HEK293T (cell line): ENCODE results near the gene SCNN1B.

Experiments
- CTCF ChIA-PET: fragments of 350-600 bp; formaldehyde crosslinking; extraction: SDS; loops from one replicate; lab custom pipeline; 2021; ENCODE audit warnings: antibody characterized with exemption, inconsistent platforms; lab: Yijun Ruan, JAX
- POLR2A ChIA-PET: fragments of 350-600 bp; formaldehyde crosslinking; extraction: SDS; loops from one replicate; lab custom pipeline; 2020; ENCODE audit warnings: antibody characterized with exemption, inconsistent platforms; lab: Yijun Ruan, JAX
- DNase-seq: peaks from one replicate; pipeline ENCODE4 v3.0.0; 2012; ENCODE audit warnings: mixed read lengths; ENCODE audit errors: extremely low spot score
- ARNT ChIP-seq: fragments of 450-650 bp; IDR thresholded peaks from 2 replicates; pipeline ENCODE4 v1.6.1; 2017; ENCODE audit warnings: mild to moderate bottlenecking
- BHLHE40 ChIP-seq: fragments of 450-650 bp; IDR thresholded peaks from 2 replicates; pipeline ENCODE4 v1.6.1; 2016; ENCODE audit warnings: mild to moderate bottlenecking, moderate library complexity, borderline replicate concordance
- CTBP1 ChIP-seq: fragments of 450-650 bp; IDR thresholded peaks from 2 replicates; pipeline ENCODE4 v1.6.1; 2016; ENCODE audit warnings: borderline replicate concordance
- ELF4 ChIP-seq: fragments of 450-650 bp; IDR thresholded peaks from 2 replicates; pipeline ENCODE4 v1.6.1; 2017; ENCODE audit warnings: antibody characterized with exemption
- FOXA1 ChIP-seq: fragments of 450-650 bp; IDR thresholded peaks from 2 replicates; pipeline ENCODE4 v1.6.1; 2016; ENCODE audit warnings: mild to moderate bottlenecking
- FOXK2 ChIP-seq: fragments of 450-650 bp; IDR thresholded peaks from 2 replicates; pipeline ENCODE4 v1.6.1; 2016; ENCODE audit warnings: mild to moderate bottlenecking
- FOXM1 ChIP-seq: fragments of 450-650 bp; IDR thresholded peaks from 2 replicates; pipeline ENCODE4 v1.6.1; 2017; ENCODE audit warnings: mild to moderate bottlenecking, borderline replicate concordance
- HDGF ChIP-seq: fragments of 450-650 bp; IDR thresholded peaks from 2 replicates; pipeline ENCODE4 v1.6.1; 2017; ENCODE audit warnings: antibody characterized with exemption, borderline replicate concordance
- L3MBTL2 ChIP-seq: fragments of 450-650 bp; conservative IDR thresholded peaks from 2 replicates; pipeline ENCODE4 v1.6.1; 2016; ENCODE audit warnings: mild to moderate bottlenecking
- LEF1 ChIP-seq: fragments of 450-650 bp; IDR thresholded peaks from 2 replicates; pipeline ENCODE4 v1.6.1; 2017; ENCODE audit warnings: mild to moderate bottlenecking, borderline replicate concordance
- NFRKB ChIP-seq: fragments of 450-650 bp; IDR thresholded peaks from 2 replicates; pipeline ENCODE4 v1.6.1; 2016; ENCODE audit warnings: mild to moderate bottlenecking, moderate library complexity
- PKNOX1 ChIP-seq: fragments of 450-650 bp; IDR thresholded peaks from 2 replicates; pipeline ENCODE4 v1.6.1; 2016
- SP1 ChIP-seq: fragments of 450-650 bp; IDR thresholded peaks from 2 replicates; pipeline ENCODE4 v1.6.1; 2017
- SUZ12 ChIP-seq: fragments of 450-650 bp; IDR thresholded peaks from 2 replicates; pipeline ENCODE4 v1.6.1; 2016; ENCODE audit warnings: mild to moderate bottlenecking
- TARDBP ChIP-seq: fragments of 450-650 bp; IDR thresholded peaks from 2 replicates; pipeline ENCODE4 v1.6.1; 2016
- ZNF384 ChIP-seq: fragments of 450-650 bp; IDR thresholded peaks from 2 replicates; pipeline ENCODE4 v1.6.1; 2016

Gene SCNN1B

GRCh38 chr16:23382279-23382678, 80.2 kb downstream of the SCNN1B start:
- DNase-seq = no peak
- CTCF ChIA-PET = no interaction called here
- POLR2A ChIA-PET = no interaction called here
- TF ChIP-seq ELF4 (no peak), HDGF (no peak), BHLHE40 (no peak), CTBP1 (no peak), SUZ12 (no peak), NFRKB (no peak), PKNOX1 (no peak), SP1 (no peak), FOXM1 (no peak), LEF1 (no peak), L3MBTL2 (no peak), FOXA1 (no peak), ZNF384 (no peak), TARDBP (no peak), FOXK2 (no peak)

- TF ChIP-seq CTBP1 = no peak
- no peak for TF ChIP-seq SUZ12
- TF ChIP-seq NFRKB = no peak
- TF ChIP-seq TARDBP = no peak
- TF ChIP-seq FOXK2 = no peak
- no peak for TF ChIP-seq L3MBTL2
- TF ChIP-seq HDGF = no peak
- no peak for TF ChIP-seq ELF4
- TF ChIP-seq FOXA1 = no peak
- no peak for TF ChIP-seq ARNT
- no peak for TF ChIP-seq FOXM1
- no peak for TF ChIP-seq ZNF384
- no peak for TF ChIP-seq SP1
- TF ChIP-seq PKNOX1 = no peak
- TF ChIP-seq LEF1 = no peak
- no peak for TF ChIP-seq BHLHE40
- POLR2A ChIA-PET = no interaction called here
- CTCF ChIA-PET = no interaction called here
- DNase-seq = no peak
These were observed 81.8 kb downstream of the SCNN1B start for GRCh38 chr16:23383881-23384280.

- POLR2A ChIA-PET = no interaction called here
- DNase-seq = no peak
- TF ChIP-seq TARDBP (no peak), CTBP1 (no peak), LEF1 (no peak), FOXM1 (no peak), L3MBTL2 (no peak), FOXA1 (no peak), HDGF (no peak), PKNOX1 (no peak), SUZ12 (no peak), ARNT (no peak), SP1 (no peak), NFRKB (no peak), FOXK2 (no peak), ELF4 (no peak), BHLHE40 (no peak), ZNF384 (no peak)
- CTCF ChIA-PET = no interaction called here
These were observed 82.8 kb downstream of the SCNN1B start for GRCh38 chr16:23384878-23385277.

- no peak for DNase-seq
- ChIA-PET CTCF (no interaction called here), POLR2A (no interaction called here)
- no peak for TF ChIP-seq PKNOX1
- TF ChIP-seq SP1 = no peak
- no peak for TF ChIP-seq FOXM1
- TF ChIP-seq SUZ12 = no peak
- TF ChIP-seq L3MBTL2 = no peak
- no peak for TF ChIP-seq ELF4
- no peak for TF ChIP-seq FOXK2
- TF ChIP-seq TARDBP = no peak
- no peak for TF ChIP-seq CTBP1
- no peak for TF ChIP-seq ZNF384
- no peak for TF ChIP-seq HDGF
- no peak for TF ChIP-seq FOXA1
- TF ChIP-seq NFRKB = no peak
These were observed 83.3 kb downstream of the SCNN1B start for GRCh38 chr16:23385441-23385840.

- no peak for TF ChIP-seq ARNT
- TF ChIP-seq NFRKB = no peak
- TF ChIP-seq SUZ12 = no peak
- no peak for TF ChIP-seq FOXK2
- TF ChIP-seq PKNOX1 = no peak
- no peak for TF ChIP-seq BHLHE40
- TF ChIP-seq TARDBP = no peak
- TF ChIP-seq ZNF384 = no peak
- TF ChIP-seq FOXM1 = no peak
- no peak for TF ChIP-seq LEF1
- TF ChIP-seq ELF4 = no peak
- TF ChIP-seq FOXA1 = no peak
- no peak for TF ChIP-seq L3MBTL2
- no peak for TF ChIP-seq CTBP1
- no peak for TF ChIP-seq SP1
- no peak for TF ChIP-seq HDGF
- CTCF ChIA-PET = interaction anchor here (0.7 kb wide), 1 partner anchor 206 kb away, joined by 3 read pairs; no protein-coding TSS in a partner anchor
- POLR2A ChIA-PET = no interaction called here
- DNase-seq = no peak
These were observed 85.6 kb downstream of the SCNN1B start for GRCh38 chr16:23387666-23388065.
